ENCODE data around the gene CLRN2.
"Not testable (repeated sequence)": the region's sequence is repeated elsewhere in the genome, so short reads cannot be mapped to it uniquely, and the experiment has no call there.

CLRN2 gene

DNA sequence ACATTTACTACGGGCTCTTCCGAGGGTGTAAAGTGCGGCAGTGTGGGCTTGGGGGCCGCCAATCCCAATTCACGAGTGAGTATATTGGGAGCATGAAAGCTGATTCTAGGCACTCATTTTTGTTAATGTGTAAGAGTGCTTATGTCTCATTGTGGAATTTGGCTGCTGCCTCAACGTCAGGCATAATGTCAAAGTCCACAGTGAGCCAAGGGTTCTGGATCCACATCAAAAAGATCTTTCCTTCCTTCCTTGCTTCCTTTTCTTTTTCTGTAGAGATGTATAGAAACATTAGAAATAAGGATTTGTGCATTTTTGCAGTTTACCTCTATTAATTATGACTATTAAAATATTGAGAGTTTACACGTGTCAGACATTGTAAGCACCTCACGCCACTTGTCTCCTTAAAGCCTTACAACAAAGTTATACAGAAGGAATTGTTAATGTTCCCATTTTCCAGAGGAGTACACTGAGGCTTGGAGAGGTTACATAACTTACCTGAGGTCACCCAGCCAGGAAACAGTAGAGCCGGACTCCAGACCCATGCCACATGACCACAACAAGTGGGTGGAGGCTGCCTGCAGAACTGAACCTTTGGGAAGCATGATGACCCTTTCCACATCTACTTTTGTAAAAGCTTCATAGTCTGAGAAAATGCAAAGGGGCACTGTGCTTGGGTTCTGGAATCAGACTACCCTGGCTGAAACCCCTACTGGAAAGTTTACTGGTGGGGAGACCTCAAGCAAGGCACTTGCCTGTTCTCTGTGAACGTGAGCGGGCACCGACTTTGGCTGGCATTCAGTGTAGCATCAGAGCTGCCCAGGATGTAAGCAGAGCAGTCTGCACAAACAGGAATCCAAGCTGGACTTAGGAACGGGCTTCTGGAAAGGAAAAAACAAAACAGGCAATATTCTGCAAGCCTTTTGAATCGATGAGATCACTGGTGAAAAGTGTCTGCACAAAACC lies 761 bp downstream of the CLRN2 start:
- DNase-seq (ENCODE audit: insufficient read length, low spot score), result no peak
- TF ChIP-seq POLR2A (IDR thresholded peaks at IDR 0.05; ENCODE audit: low read depth, low read length), result no peak
- FAIRE-seq, result no peak

DNA sequence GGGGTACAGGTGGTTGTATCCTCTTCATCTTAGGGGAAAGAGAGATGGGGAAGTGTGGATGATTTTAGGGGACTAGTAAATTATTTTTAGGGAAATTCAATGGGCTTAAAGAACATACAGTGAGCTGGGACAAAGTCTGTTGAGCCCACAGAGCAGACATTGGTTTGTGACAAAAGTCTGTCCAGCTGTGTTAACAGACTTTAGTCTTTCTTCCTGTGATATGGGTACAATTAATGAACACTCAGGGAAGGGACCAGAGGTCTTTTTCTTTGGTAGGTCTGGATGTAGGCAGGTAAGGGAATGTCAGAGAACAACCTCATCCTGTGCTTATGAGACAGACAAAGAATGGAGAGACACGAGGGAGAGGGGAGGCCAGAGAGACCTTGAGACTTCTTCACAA lies 2.0 kb downstream of the CLRN2 start:
- FAIRE-seq (no peak), DNase-seq (ENCODE audit: insufficient read length, low spot score) (no peak)
- TF ChIP-seq POLR2A (IDR thresholded peaks at IDR 0.05; ENCODE audit: low read depth, low read length), result no peak

DNA sequence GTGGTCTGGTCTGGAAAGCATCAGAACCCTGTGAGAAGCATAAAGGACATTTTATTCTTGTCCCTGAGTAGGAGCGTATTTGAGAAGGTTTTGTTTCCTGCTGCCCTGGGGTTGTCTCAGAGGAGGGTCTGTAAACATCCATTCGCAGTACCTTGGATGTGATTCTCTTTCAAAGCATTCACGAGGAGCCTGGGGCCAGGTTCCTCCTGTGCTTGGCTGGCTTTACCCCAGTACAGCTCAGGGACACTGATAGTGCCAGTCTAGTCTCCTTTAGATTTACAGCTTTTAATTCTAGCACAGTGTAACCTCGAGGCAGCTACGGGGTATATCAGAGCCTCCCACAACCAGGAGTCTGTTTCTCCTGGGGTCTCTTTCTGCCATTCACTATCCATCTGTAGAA lies 2.7 kb downstream of the CLRN2 start:
- no peak for FAIRE-seq
- TF ChIP-seq POLR2A (IDR thresholded peaks at IDR 0.05; ENCODE audit: low read depth, low read length), result no peak
- DNase-seq (ENCODE audit: insufficient read length, low spot score), result no peak

DNA sequence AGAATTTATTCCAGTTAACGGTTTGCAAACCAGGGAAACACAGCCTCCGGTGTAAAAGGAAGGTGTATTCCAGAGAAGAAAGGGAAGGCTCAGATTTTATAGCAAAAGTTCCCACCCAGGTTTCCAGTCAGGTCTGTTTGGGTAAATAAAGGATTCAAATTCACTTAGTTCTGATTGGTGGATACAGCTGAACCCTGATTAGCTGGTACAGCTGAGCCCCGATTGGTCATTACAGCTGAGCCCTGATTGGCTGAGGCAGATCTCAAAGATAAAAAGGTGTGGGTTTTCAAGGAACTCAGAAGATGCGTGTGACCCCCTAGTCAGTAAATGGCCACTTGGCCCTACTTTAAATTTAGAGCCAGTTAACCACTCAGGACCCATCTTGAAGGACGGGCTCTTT lies 6.6 kb downstream of the CLRN2 start:
- DNase-seq (ENCODE audit: insufficient read length, low spot score), result no peak
- no peak for FAIRE-seq
- TF ChIP-seq POLR2A (IDR thresholded peaks at IDR 0.05; ENCODE audit: low read depth, low read length), result no peak

DNA sequence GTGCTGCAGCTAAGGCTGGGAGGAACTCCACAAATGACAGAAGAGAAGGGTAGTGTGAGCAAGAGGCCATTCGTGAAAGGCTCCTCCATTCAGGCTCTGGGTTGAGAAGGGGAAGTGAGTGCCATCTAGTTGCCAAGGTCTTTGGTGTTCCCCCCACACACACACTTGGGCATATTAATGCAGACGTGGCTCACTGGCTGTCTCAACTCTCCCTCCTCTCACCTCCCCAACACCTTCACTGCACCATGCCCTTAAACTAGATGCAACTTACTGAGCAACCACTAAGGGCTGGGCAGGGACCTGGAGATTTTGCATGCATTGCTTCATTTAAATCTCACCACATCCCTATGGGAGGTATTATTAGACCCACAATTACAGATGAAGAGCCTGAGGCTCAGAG lies 8.7 kb downstream of the CLRN2 start:
- DNase-seq (ENCODE audit: insufficient read length, low spot score) (no peak), FAIRE-seq (no peak)
- TF ChIP-seq POLR2A (IDR thresholded peaks at IDR 0.05; ENCODE audit: low read depth, low read length), result no peak

DNA sequence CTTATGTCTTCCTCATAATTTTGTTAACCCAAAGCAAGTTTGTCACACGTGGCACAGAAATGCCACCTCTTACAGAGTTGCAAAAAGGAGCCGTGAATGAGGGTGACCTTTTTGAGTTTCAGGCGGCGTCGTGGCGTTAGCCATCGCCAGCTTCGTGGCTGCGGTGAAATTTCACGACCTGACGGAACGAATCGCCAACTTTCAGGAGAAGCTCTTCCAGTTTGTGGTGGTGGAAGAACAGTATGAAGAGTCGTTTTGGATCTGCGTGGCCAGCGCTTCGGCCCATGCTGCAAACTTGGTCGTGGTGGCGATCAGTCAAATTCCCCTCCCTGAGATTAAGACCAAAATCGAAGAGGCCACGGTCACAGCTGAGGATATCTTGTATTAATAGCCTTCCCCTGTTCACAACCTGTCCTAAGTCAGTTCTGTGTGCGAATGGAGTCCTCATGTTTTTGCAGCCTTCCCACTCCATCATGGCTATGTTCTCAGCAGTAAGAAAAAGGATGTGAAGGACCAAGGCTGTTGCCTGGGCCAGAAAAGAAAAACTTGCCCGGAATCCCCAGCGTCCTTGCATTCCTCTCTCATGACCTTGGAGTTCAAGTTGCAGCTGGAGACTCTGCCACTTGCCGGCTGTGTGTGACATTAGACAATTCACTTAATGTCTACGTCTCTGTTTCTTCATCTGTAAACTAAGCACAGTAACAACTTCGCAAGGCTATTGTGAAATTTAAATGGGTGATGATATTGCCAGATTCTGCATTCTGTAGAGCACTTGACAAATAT lies 11.9 kb downstream of the CLRN2 start:
- DNase-seq (ENCODE audit: insufficient read length, low spot score), result no peak
- no peak for TF ChIP-seq POLR2A (IDR thresholded peaks at IDR 0.05; ENCODE audit: low read depth, low read length)
- FAIRE-seq, result no peak

DNA sequence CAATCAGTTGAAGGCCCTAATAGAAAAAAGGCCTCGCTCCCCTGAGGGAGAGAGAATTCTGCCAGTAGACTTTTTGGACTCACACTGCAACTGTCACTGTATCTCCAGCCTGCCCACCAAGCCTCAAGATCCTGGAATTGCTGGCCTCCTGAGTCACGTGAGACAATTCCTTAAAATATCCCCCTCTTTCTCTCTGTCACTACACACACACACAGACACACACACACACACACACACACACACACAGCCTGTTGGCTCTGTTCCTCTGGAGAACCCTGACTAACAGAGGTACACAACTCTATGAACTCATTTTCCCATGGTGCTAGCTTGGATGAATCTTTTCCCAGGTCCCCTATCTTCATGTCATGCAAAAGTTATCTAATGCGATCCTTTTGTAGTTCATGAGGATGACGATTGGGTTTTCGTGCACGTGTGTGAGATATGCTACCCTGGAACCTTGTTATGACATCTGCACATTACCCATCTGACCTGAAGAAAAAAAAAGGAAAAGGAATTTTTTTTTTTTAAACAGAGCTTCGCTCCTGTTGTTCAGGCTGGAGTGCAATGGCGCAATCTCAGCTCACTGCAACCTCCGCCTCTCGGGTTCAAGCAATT lies 13.7 kb downstream of the CLRN2 start:
- DNase-seq (ENCODE audit: insufficient read length, low spot score), result no peak
- no peak for TF ChIP-seq POLR2A (IDR thresholded peaks at IDR 0.05; ENCODE audit: low read depth, low read length)
- FAIRE-seq, result no peak

DNA sequence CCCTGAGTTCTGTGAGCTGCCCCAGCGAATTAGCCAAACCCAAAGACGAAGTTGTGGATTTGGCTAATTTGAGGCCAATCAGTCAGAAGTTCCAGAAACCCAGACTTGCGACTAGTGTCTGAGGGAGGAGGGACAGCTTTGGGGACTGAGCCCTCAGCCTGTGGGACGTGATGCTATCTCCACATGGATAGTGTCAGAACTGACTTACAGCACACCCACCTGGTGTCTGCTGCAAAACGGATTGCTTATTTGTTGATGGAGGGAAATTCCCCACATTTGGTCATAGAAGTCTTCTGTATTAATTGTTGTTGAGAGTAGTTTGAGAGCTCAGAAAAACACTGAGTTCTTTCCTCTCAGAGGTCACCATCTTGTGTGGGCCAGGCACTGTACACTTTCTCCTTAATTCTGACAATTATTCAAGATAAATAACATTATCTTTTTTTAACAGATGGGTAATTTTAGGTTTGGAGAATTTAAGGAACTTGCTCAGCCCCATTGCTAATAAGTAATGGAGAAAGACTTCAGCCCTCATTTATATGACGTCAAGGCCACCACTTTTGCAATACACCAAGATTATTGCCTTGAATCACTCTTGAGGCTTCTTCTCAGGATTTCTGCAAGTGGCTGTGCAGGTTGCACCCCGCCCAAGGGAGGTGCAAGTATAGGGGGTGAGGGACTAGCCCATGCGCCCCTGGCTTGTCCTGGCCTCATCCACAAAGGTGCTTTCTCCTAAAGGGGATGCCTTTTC lies 16.7 kb downstream of the CLRN2 start:
- TF ChIP-seq POLR2A (IDR thresholded peaks at IDR 0.05; ENCODE audit: low read depth, low read length), result no peak
- no peak for FAIRE-seq

DNA sequence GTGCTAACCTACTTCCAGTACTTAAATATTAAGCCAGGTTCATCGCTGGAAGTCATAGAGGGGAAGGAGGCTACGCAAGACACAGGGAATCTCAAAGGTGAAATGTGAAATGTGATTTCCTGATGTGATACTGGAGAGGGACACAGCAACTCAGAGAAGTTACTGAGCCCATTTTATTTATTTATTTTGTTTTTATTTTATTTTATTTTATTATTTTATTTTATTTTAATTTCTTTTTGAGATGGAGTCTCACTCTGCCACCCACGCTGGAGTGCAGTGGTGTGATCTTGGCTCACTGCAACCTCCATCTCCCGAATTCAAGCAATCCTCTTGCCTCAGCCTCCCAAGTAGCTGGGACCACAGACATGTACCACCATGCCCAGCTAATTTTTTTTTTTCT lies 19.7 kb downstream of the CLRN2 start:
- FAIRE-seq, result no peak
- DNase-seq (ENCODE audit: insufficient read length, low spot score), result no peak
- no peak for TF ChIP-seq POLR2A (IDR thresholded peaks at IDR 0.05; ENCODE audit: low read depth, low read length)

More for the DNA sequence above, 16.7 kb downstream of the CLRN2 start:
- no peak for DNase-seq (ENCODE audit: insufficient read length, low spot score)

DNA sequence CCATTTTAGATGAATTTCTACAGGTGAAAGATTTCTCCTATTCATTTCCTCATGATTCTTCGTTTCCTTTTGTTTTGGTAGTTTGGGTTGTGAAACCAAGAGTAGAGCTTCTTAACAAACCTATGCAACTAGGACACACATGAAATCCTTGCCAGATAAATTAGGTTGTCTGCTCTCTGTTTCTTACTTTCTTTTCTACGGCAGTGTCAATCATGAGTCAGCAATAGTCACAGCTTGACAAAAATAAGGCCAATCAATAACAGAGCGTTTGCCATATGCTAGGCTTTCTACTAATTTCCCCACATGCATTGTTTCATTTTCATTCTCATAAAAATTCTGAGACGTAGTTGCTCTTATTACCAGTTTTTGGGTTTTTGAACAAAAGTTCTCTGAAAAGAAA lies 20.3 kb downstream of the CLRN2 start:
- no peak for FAIRE-seq
- no peak for TF ChIP-seq POLR2A (IDR thresholded peaks at IDR 0.05; ENCODE audit: low read depth, low read length)
- no peak for DNase-seq (ENCODE audit: insufficient read length, low spot score)

DNA sequence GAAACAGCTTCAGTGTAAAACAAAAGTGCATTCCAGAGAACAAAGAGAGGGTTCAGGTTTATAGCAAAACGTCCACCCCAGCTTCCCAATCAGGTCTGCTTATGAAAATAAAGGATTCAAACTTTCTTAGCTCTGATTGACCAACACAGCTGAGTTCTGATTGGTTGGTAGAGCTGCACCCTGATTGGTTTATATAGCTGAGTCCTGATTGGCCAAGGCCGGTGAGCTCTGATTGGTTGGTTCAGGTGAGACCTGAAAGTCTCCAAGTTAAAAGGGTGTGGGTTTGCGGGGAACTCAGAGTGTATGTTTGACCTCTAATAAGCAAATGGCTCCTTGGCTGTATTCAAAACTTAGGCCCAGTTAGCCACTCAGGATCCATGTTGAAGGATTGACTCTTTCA lies 20.9 kb downstream of the CLRN2 start:
- no peak for DNase-seq (ENCODE audit: insufficient read length, low spot score)
- no peak for TF ChIP-seq POLR2A (IDR thresholded peaks at IDR 0.05; ENCODE audit: low read depth, low read length)
- no peak for FAIRE-seq

DNA sequence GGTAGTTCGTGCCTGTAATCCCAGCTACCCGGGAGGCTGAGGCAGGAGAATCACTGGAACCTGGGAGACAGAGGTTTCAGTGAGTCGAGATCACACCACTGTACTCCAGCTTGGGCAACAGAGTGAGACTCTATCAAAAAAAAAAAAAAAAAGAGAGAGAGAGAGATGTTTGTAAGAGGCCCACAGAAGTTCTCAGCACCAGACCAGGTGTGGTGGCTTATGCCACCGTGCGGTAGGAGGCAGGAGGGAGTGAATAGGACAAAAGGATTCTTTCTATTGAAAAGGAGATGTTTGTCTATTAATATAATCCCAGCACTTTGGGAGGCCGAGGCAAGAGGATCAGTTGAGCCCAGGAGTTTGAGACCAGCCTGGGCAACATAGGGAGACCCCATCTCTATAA lies 22.1 kb downstream of the CLRN2 start:
- FAIRE-seq; DNase-seq (ENCODE audit: insufficient read length, low spot score): not testable (repeated sequence)

DNA sequence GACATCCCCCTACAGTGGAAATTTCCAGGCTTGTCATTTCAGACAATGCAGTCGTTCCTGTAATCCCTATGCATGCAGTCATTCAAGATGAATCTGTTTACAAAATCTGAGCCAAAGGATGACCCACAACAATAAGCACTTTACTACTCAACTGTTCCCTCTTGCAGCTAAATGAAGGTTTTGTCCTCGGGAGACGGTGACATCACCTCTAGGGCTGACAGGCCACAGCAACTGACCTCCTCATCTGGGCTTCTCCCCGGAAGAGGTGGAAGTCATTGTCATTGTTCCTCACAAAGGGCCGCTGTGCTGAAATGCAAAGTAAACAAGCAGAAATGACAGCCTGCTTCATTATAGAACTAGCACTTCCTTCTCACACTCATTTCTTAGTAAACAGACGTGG lies 29.2 kb downstream of the CLRN2 start:
- no peak for TF ChIP-seq POLR2A (IDR thresholded peaks at IDR 0.05; ENCODE audit: low read depth, low read length)
- FAIRE-seq (no peak), DNase-seq (ENCODE audit: insufficient read length, low spot score) (no peak)

DNA sequence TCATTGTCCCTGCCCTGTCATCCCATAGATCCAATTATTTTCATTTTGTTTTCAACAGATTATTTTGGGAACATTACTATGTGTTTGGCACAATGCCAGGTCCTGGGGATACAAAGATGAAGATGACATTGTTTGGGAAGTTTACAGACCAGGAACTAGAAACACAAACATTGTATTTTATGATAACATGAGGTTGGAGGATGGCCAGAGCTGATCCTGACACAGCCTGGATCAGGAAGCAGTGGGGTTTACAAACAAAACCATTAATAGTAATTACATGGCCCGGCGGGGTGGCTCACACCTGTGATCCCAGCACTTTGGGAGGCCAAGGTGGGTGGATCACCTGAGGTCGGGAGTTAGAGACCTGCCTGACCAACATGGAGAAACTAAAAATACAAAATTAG lies 29.9 kb downstream of the CLRN2 start:
- no peak for FAIRE-seq
- DNase-seq (ENCODE audit: insufficient read length, low spot score), result no peak
- TF ChIP-seq POLR2A (IDR thresholded peaks at IDR 0.05; ENCODE audit: low read depth, low read length), result no peak

All from H54 (cell line).